Lower leg skin (tissue), 4 donors: ENCODE data around the gene NPPB. TPM values are rescaled to one million over a fixed set of nuclear protein-coding genes. Genes with fewer than 3 reads are reported as not detected.

Experiments
- DNase-seq, 2 donors: peaks; one replicate each; pipeline ENCODE4 v3.0.0-alpha.2; 2019; ENCODE audit warnings: low spot score in 2 of 2
- H3K4me3 ChIP-seq: fragments of 200-600 bp; sonication (generic); 2 replicates; pipeline ENCODE4 v1.5.1; 2017; ENCODE audit warnings: mild to moderate bottlenecking, low read depth; ENCODE audit not compliant: poor library complexity, severe bottlenecking
- CTCF ChIP-seq, 3 donors: fragments of 450-650 bp; IDR thresholded peaks; one replicate each; pipeline ENCODE4 v1.5.1; 2016; ENCODE audit warnings: antibody characterized with exemption in 3 of 3, mild to moderate bottlenecking in 3 of 3, moderate library complexity in 2 of 3
- POLR2A ChIP-seq, 2 donors: fragments of 450-650 bp; IDR thresholded peaks; one replicate each; pipeline ENCODE4 v1.6.1; 2016 to 2017; ENCODE audit warnings: antibody characterized with exemption in 2 of 2, mild to moderate bottlenecking in 1 of 2, moderate library complexity in 1 of 2
- WGBS, 2 donors: methylation state at CpG; one replicate each; pipeline ENCODE4 v1.1.5; 2018; 5-methylcytosine and 5-hydroxymethylcytosine counted together
- intact Hi-C: fragments of 100-400 bp; cut with DNase I; formaldehyde crosslinking; loops from one replicate; pipeline ENCODE4 v1.15.0; 2023; ENCODE audit warnings: low total_unique reads
- total RNA-seq, 4 donors: library from RNA; depleted of rRNA; stranded (reverse); fragments of >200 nt; gene quantifications; one replicate each; pipeline ENCODE4 v1.1.0, GENCODE V29; 2016

The NPPB gene
- total RNA-seq, 4 donors from 2014 or later, result not detected

GRCh38 chr1:11823366-11824137 is 35.2 kb downstream of the NPPB start:
- no peak for TF ChIP-seq CTCF (IDR thresholded peaks at IDR 0.05)
- intact Hi-C loops, result no loop called here
- H3K4me3 ChIP-seq, result no peak overlapping the region
- 89 to 91% methylated on average over 17 of the region's 17 CpGs for WGBS, 2 donors
- DNase-seq, result no peak

GRCh38 chr1:11822091-11822490 is 36.7 kb downstream of the NPPB start:
- DNase-seq, result no peak
- 89 to 92% methylated on average over 3 of the region's 3 CpGs for WGBS, 2 donors
- TF ChIP-seq CTCF (IDR thresholded peaks at IDR 0.05) (no peak), POLR2A (IDR thresholded peaks at IDR 0.05) (no peak)
- H3K4me3 ChIP-seq, result no peak overlapping the region
- intact Hi-C loops, result no loop called here

DNA sequence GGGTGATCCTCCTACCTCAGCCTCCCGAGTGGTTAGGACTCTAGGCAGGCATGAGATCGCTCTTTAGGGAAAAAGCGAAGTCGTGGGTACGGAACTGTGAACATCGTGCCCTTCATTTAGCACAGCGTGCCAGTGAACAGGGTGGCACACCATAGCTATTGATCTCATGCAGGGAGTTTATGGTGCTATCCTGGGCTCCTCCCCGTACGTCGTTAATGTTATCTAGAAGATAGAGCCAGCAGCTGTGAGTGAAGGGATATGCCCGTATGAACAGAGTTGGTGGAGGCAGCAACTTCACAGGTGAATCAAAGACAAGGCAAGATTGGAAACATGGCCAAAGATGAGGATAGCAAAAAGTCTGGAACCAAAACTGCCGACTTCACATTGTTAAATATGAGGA is 41.6 kb downstream of the NPPB start:
- WGBS, 2 donors, result 93 to 95% methylated on average over 12 of the region's 12 CpGs
- DNase-seq, result no peak
- no peak for TF ChIP-seq POLR2A (IDR thresholded peaks at IDR 0.05)
- no peak for TF ChIP-seq CTCF (IDR thresholded peaks at IDR 0.05)
- no peak overlapping the region for H3K4me3 ChIP-seq
- intact Hi-C loops, result no loop called here

DNA sequence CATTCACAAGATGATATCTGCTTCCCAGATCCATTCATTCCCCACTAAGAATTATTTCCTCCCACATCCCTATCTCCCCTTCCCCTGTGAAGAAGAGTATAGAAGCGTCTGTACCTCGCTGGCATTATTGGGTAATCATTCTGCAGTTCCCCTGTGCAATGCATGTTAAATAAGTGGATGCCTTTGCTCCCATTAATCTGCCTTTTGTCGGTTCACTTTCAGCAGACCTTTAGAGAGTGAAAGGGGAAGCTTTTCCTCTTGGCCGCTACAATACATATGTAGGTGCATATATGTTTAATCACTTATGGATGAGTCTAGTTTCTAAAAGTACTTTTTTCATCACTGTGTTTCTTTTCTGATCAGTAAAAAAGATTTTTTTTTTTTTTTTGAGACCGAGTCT is 45.7 kb downstream of the NPPB start:
- intact Hi-C loops, result no loop called here
- DNase-seq, result no peak
- WGBS, 2 donors, result 88 to 93% methylated on average over 5 of the region's 5 CpGs
- no peak overlapping the region for H3K4me3 ChIP-seq
- TF ChIP-seq CTCF (IDR thresholded peaks at IDR 0.05), result no peak
- TF ChIP-seq POLR2A (IDR thresholded peaks at IDR 0.05), result no peak

Other genes with a start within 250 kb of the NPPB start
- 10 to 100 TPM in 3 of 4 donors, 1 to 10 TPM in 1; 9.1 to 19.5 (median 14.9) TPM for gene FBXO2, start 204.5 kb downstream of the NPPB start, total RNA-seq
- gene FBXO44, start 204.1 kb downstream of the NPPB start, total RNA-seq, result 10 to 100 TPM; 25.0 to 32.3 (median 27.0) TPM
- gene FBXO6, start 194.7 kb downstream of the NPPB start, total RNA-seq, result 10 to 100 TPM; 14.1 to 18.8 (median 16.7) TPM
- 10 to 100 TPM; 22.7 to 40.0 (median 32.5) TPM for gene MAD2L2, start 177.8 kb downstream of the NPPB start, total RNA-seq
- gene DRAXIN, start 167.2 kb downstream of the NPPB start, total RNA-seq, result under 1 TPM in 3 of 4 donors, not detected in 1; 0.15 to 0.52 (median 0.36) TPM
- gene AGTRAP, start 122.8 kb downstream of the NPPB start, total RNA-seq, result 10 to 100 TPM; 26.3 to 62.3 (median 40.2) TPM
- 1 to 10 TPM in 2 of 4 donors, not detected in 2; 1.6 to 2.8 TPM for gene C1orf167, start 96.8 kb downstream of the NPPB start, total RNA-seq
- gene MTHFR, start 53.0 kb downstream of the NPPB start, total RNA-seq, result 10 to 100 TPM; 25.9 to 41.8 (median 33.0) TPM
- gene CLCN6, start 52.8 kb downstream of the NPPB start, total RNA-seq, result 10 to 100 TPM in 2 of 4 donors, 1 to 10 TPM in 2; 7.0 to 12.4 (median 10.9) TPM
- not detected for gene NPPA, start 11.2 kb downstream of the NPPB start, total RNA-seq
- gene KIAA2013, start 67.5 kb upstream of the NPPB start, total RNA-seq, result 100 to 1,000 TPM in 3 of 4 donors, 10 to 100 TPM in 1; 93.7 to 115 (median 103) TPM
- 10 to 100 TPM; 26.5 to 54.0 (median 41.3) TPM for gene PLOD1, start 75.8 kb upstream of the NPPB start, total RNA-seq
- gene MFN2, start 121.5 kb upstream of the NPPB start, total RNA-seq, result 100 to 1,000 TPM; 104 to 125 (median 111) TPM
- gene MIIP, start 160.6 kb upstream of the NPPB start, total RNA-seq, result 10 to 100 TPM; 27.3 to 33.2 (median 30.1) TPM
- 1 to 10 TPM in 3 of 4 donors, under 1 TPM in 1; 0.72 to 4.1 (median 1.9) TPM for gene TNFRSF8, start 204.4 kb upstream of the NPPB start, total RNA-seq